HG02642 (cell line): ENCODE measurements around the gene PSMD11.

ENCODE experiments used
- ATAC-seq: cut with Tn5 transposase; IDR thresholded peaks from one replicate; pipeline ENCODE4 v1.9.1; 2021; ENCODE audit warnings: mild to moderate bottlenecking; ENCODE audit not compliant: unreplicated experiment, poor library complexity

Gene PSMD11

DNA sequence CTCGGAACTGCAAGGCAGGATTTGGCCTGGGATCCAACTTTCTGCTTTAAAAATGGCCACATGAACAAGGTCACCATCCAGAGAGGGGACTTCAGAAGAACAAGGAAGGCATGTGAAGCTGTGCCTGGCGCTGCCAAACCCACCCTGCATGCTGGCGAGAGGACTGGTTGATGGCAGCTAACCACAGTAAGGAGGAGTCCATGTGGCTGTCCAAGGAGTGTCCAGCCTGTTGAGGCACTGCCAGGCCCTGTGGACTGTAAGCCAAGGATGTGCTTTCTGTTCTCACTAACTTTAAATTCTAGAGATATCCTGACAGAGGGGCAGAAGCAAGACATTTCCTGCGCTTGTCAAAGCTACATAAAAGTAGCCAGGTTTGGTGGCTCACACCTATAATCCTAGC lies 82.8 kb downstream of the PSMD11 start:
- ATAC-seq = no peak

- no peak for ATAC-seq
Measured at GRCh38 chr17:32528825-32529224, 84.5 kb downstream of the PSMD11 start.

- no peak for ATAC-seq
Measured at GRCh38 chr17:32529604-32530003, 85.3 kb downstream of the PSMD11 start.
